Neural cell (in vitro differentiated cells): ENCODE measurements around the gene GAMT.

Experiments used
- EP300 ChIP-seq: fragments of 450-650 bp; conservative IDR thresholded peaks from 2 replicates; pipeline ENCODE4 v1.6.1; 2014; ENCODE audit warnings: antibody characterized with exemption, mild to moderate bottlenecking, moderate library complexity; ENCODE audit not compliant: poor library complexity, severe bottlenecking
- EZH2 ChIP-seq: fragments of 200-600, 300-800 bp; shearing (Covaris generic), sonication (generic); IDR thresholded peaks from 2 replicates; pipeline ENCODE4 v1.6.1; 2014; ENCODE audit warnings: antibody characterized with exemption, low read length, borderline replicate concordance, mild to moderate bottlenecking; ENCODE audit not compliant: insufficient read depth, poor library complexity, severe bottlenecking
- POLR2AphosphoS5 ChIP-seq: IDR thresholded peaks from 2 replicates; pipeline ENCODE4 v1.6.1; 2012

DNA sequence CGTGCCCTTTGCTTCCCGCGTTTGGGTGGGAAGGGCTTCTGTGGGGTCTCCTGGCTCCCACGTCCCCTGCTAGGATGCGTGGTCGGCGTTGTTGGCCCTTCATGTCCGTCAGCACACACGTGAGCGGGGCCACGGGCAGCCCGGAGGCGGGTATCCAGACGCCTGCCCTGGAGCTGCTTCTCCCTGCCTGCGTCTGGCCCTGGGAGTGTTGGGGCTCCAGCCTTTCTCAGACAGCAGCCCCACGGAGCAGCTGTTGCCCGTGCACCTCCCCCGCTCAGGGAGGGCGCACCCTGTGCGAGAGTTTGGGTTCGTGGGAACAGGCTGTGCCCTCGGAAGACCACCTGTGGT, 20.6 kb upstream of the GAMT start:
- TF ChIP-seq POLR2AphosphoS5 (no peak), EZH2 (no peak), EP300 (no peak)
